GM12892 (cell line): Measurements from ENCODE around the gene SLC6A4.

Experiments used
- POLR2A ChIP-seq: IDR thresholded peaks from 2 replicates; pipeline ENCODE4 v1.6.1; 2011; ENCODE audit warnings: low read depth, low read length, control low read depth
- POLR2AphosphoS5 ChIP-seq: IDR thresholded peaks from 2 replicates; pipeline ENCODE4 v1.6.1; 2011; ENCODE audit warnings: low read depth, low read length, control low read depth

DNA sequence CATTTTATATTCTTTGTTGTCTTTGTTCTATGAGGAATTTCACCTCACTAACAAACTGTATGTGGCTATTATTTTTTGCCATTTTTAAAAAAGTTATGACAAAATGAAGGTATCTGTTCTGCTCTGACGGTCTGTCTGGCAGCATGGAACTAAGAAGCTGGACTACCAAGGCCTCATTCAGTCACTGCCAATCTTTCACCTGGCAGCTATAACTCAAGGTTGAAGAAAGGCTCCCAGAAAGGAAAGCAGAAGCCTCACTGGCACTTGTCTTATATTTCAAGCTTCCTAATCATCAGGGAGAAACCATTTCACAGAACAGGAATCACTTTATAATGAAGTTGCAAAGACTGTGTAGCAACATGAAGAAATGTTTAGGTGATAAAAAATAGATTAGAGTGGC lies 18.7 kb upstream of the SLC6A4 start:
- no peak for TF ChIP-seq POLR2AphosphoS5
- TF ChIP-seq POLR2A, result no peak
